Osteoblast (primary cell): Measurements from ENCODE around the gene LARP6. TPM values are rescaled to one million over a fixed set of nuclear protein-coding genes. Genes with fewer than 3 reads are reported as not detected.

Experiments used
- DNase-seq: peaks from one replicate; pipeline ENCODE4 v3.0.0; 2011; ENCODE audit warnings: low spot score, mixed read lengths; ENCODE audit not compliant: insufficient read length; ENCODE audit errors: missing footprints
- H2AFZ ChIP-seq: 2 replicates; pipeline ENCODE4 v1.6.0; 2011; ENCODE audit warnings: mild to moderate bottlenecking, low read length
- H3K27ac ChIP-seq: 2 replicates; pipeline ENCODE4 v1.5.1; 2011; ENCODE audit warnings: mild to moderate bottlenecking, low read depth, low read length, moderate library complexity
- H3K27me3 ChIP-seq: 2 replicates; pipeline ENCODE4 v1.6.0; 2012; ENCODE audit warnings: mild to moderate bottlenecking, control low read depth, inconsistent platforms, low read length, moderate library complexity; ENCODE audit not compliant: insufficient read depth
- H3K36me3 ChIP-seq: 2 replicates; pipeline ENCODE4 v1.5.1; 2011; ENCODE audit warnings: mild to moderate bottlenecking, low read length, control low read depth, moderate library complexity; ENCODE audit not compliant: insufficient read depth
- H3K4me1 ChIP-seq: 2 replicates; pipeline ENCODE4 v1.5.1; 2011; ENCODE audit warnings: mild to moderate bottlenecking, low read length, control low read depth, moderate library complexity; ENCODE audit not compliant: insufficient read depth
- H3K4me2 ChIP-seq: 2 replicates; pipeline ENCODE4 v1.6.0; 2011; ENCODE audit warnings: mild to moderate bottlenecking, low read length; ENCODE audit not compliant: insufficient read depth
- H3K4me3 ChIP-seq: fragments of 200-600 bp; sonication (generic); 3 replicates; pipeline ENCODE4 v1.5.1; 2012; ENCODE audit warnings: mild to moderate bottlenecking, low read length, inconsistent platforms; ENCODE audit not compliant: insufficient read depth
- H3K79me2 ChIP-seq: 2 replicates; pipeline ENCODE4 v1.6.0; 2012; ENCODE audit warnings: mild to moderate bottlenecking, low read length, control low read depth, inconsistent platforms; ENCODE audit not compliant: insufficient read depth
- H3K9me3 ChIP-seq: 2 replicates; pipeline ENCODE4 v1.5.1; 2011; ENCODE audit warnings: low read depth, low read length, control low read depth
- H4K20me1 ChIP-seq: 2 replicates; pipeline ENCODE4 v1.6.0; 2012; ENCODE audit warnings: mild to moderate bottlenecking, low read length, control low read depth; ENCODE audit not compliant: insufficient read depth
- total RNA-seq: library from RNA; depleted of rRNA; stranded (reverse); fragments of >200 nt; gene quantifications from 2 replicates; pipeline ENCODE4 v1.2.3, GENCODE V29; 2012
- TF ChIP-seq, protein P1 (sequence below): IDR thresholded peaks from 2 replicates; pipeline ENCODE4 v1.5.1; 2011; ENCODE audit warnings: mild to moderate bottlenecking, low read depth, low read length, moderate library complexity; ENCODE audit errors: extremely low read depth

The LARP6 gene
- total RNA-seq, 1 donor = 77.4 TPM

DNA sequence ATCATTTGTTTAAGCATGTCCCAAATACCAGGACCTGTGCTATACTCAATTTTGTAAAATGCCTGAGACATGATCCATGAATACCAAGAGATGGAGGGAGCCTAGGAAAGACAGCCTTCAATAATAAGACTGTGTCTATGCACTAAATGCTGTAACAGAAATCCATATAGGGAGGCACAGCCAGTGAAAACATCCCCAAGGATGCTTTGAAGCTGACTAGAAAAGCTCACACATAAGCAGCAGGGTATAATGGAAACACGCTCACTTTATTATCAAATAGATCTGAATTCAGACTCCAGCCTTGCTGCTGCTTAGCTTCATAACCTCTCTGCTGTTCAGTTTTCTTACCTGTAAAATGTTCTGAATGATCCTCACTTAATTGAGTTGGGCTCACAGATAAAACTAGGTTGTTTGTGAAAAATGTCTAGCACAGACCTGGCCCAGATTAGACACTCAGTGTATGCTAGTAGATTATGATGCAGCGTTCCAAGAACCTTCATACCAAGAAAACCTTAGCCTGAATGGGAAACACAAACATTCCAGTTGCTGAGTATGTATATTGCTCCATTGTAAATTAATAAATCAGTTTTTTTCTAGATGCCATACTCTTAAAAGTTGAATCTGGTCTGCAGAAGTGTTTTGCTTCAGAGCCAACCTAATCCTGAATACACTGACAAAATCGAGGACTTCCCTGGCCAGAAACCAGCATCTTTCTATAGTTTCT is 3.8 kb upstream of the LARP6 start:
- no peaks in the 10 kb centered on the region for H4K20me1 ChIP-seq
- H3K27me3 ChIP-seq = no peaks in the 10 kb centered on the region
- peaks cover 44% of the 10 kb centered on the region for H3K4me1 ChIP-seq
- TF ChIP-seq, protein P1, sequence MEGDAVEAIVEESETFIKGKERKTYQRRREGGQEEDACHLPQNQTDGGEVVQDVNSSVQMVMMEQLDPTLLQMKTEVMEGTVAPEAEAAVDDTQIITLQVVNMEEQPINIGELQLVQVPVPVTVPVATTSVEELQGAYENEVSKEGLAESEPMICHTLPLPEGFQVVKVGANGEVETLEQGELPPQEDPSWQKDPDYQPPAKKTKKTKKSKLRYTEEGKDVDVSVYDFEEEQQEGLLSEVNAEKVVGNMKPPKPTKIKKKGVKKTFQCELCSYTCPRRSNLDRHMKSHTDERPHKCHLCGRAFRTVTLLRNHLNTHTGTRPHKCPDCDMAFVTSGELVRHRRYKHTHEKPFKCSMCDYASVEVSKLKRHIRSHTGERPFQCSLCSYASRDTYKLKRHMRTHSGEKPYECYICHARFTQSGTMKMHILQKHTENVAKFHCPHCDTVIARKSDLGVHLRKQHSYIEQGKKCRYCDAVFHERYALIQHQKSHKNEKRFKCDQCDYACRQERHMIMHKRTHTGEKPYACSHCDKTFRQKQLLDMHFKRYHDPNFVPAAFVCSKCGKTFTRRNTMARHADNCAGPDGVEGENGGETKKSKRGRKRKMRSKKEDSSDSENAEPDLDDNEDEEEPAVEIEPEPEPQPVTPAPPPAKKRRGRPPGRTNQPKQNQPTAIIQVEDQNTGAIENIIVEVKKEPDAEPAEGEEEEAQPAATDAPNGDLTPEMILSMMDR = no peak
- peak; percentile 38 for DNase-seq
- H3K27ac ChIP-seq = peak overlapping the region; percentile 98
- peaks cover 9% of the 10 kb centered on the region for H3K79me2 ChIP-seq
- H3K9me3 ChIP-seq = no peaks in the 10 kb centered on the region
- H3K4me2 ChIP-seq = peak overlapping the region; percentile 89
- no peaks in the 10 kb centered on the region for H3K36me3 ChIP-seq
- H3K4me3 ChIP-seq = peak overlapping the region; percentile 19
- no peak overlapping the region for H2AFZ ChIP-seq

DNA sequence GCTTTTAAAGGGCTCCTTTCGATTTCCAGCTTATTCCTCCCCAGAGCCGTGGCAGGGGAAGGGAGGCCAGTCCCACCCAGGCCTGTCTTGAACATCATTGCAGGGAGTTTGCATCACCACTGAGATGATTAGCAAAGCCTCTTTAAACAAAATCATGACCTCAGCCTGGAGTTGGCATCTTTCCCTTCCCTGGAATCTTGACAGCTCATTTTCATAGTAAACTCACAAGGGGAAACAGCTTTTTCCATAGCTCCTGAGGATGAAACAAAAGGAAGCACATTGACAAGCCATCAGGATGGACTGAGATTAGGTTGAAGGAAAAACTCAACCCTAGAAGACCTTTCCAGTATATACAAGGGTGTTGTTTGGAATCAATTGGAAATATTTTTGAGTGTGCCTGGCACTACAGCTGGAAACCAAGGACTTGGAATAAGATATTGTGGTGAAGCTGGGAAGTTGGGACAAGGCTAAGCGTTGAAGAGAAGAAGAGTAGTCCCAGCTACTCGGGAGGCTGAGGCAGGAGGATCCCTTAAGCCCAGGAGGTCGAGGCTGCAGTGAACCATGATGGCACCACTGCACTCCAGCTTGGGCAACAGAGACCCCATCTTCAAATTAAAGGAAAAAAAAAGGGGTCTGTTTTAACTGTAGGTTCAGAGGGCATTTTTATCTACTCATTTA is 3.1 kb upstream of the LARP6 start:
- Histone ChIP-seq H4K20me1 (peaks cover 3% of the 10 kb centered on the region), H3K4me1 (peaks cover 48% of the 10 kb centered on the region), H3K4me2 (peak overlapping the region; percentile 89), H3K79me2 (peaks cover 16% of the 10 kb centered on the region), H3K27me3 (no peaks in the 10 kb centered on the region), H3K27ac (peak overlapping the region; percentile 98), H3K9me3 (no peaks in the 10 kb centered on the region), H3K36me3 (no peaks in the 10 kb centered on the region), H2AFZ (no peak overlapping the region), H3K4me3 (peak overlapping the region; percentile 57)
- DNase-seq = peak; percentile 97
- TF ChIP-seq, protein P1 = no peak

DNA sequence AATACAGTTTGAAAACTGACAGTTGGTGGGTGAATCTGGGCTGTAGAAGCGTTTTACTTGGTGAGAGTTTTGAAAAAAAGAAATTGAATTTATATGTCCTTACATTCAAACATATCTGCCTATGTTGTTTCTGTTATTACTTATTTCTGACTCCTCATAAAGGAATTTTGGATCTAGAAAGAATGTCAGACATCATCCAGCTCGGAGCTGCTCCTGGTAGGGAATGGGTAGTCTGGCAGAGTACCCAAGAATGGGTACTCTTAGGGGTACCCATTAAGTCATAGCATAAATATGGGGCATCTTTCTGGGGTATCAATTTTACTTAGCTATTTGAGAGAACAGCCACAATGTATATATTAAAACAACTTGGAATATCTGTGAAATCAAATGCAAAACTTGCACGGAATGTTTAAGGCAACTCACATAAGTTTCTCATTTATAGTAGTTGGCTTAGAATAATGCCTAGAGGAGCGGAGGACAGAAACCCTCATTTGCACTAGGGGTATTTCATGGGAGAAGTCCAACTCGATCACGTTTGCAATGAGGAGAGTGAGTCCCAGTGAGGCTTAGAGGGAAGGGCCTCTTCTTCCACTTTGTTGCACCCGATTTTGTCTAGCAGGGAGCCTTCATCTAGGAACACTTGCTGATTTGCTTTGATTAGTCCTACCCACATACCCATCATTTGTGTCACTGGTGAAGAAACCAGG is 2.4 kb upstream of the LARP6 start:
- Histone ChIP-seq H4K20me1 (peaks cover 10% of the 10 kb centered on the region), H3K9me3 (no peaks in the 10 kb centered on the region), H3K4me1 (peaks cover 55% of the 10 kb centered on the region), H3K79me2 (peaks cover 23% of the 10 kb centered on the region), H3K4me2 (peak overlapping the region; percentile 89), H3K27ac (peak overlapping the region; percentile 98), H3K4me3 (peak overlapping the region; percentile 57), H3K27me3 (no peaks in the 10 kb centered on the region), H3K36me3 (peaks cover 7% of the 10 kb centered on the region), H2AFZ (peak overlapping the region; percentile 17)
- TF ChIP-seq, protein P1 = no peak
- DNase-seq = peak; percentile 89
